Smooth muscle cell (in vitro differentiated cells): ENCODE results near the gene ELAVL2. TPM values are rescaled to one million over a fixed set of nuclear protein-coding genes. Genes with fewer than 3 reads are reported as not detected.

Experiments used
- DNase-seq: peaks from one replicate; lab custom pipeline; 2025; ENCODE audit not compliant: unreplicated experiment; lab: John Stamatoyannopoulos, UW
- H2AFZ ChIP-seq: fragments of 200-600 bp; sonication (generic); 2 replicates; pipeline ENCODE4 v1.6.0; 2016; ENCODE audit warnings: antibody characterized with exemption, low read depth, mild to moderate bottlenecking
- H3F3A ChIP-seq: fragments of 200-600 bp; sonication (generic); 2 replicates; pipeline ENCODE4 v1.6.0; 2017; ENCODE audit warnings: antibody characterized with exemption, low read depth
- H3K27ac ChIP-seq: fragments of 200-600 bp; sonication (generic); 2 replicates; pipeline ENCODE4 v1.5.1; 2016; ENCODE audit warnings: low read depth, mild to moderate bottlenecking
- H3K27me3 ChIP-seq: fragments of 200-600 bp; sonication (generic); 2 replicates; pipeline ENCODE4 v1.6.1; 2016; ENCODE audit warnings: low read depth, mild to moderate bottlenecking
- H3K36me3 ChIP-seq: fragments of 200-600 bp; sonication (generic); 2 replicates; pipeline ENCODE4 v1.5.1; 2016; ENCODE audit warnings: low read depth
- H3K4me1 ChIP-seq: fragments of 200-600 bp; sonication (generic); 2 replicates; pipeline ENCODE4 v1.5.1; 2016; ENCODE audit warnings: low read depth
- H3K4me2 ChIP-seq: fragments of 200-600 bp; sonication (generic); 2 replicates; pipeline ENCODE4 v1.6.0; 2016; ENCODE audit warnings: mild to moderate bottlenecking
- H3K4me3 ChIP-seq: fragments of 200-600 bp; sonication (generic); 2 replicates; pipeline ENCODE4 v1.5.1; 2016; ENCODE audit warnings: mild to moderate bottlenecking
- H3K79me2 ChIP-seq: fragments of 200-600 bp; sonication (generic); 2 replicates; pipeline ENCODE4 v1.6.0; 2016; ENCODE audit warnings: low read depth, mild to moderate bottlenecking
- H3K9ac ChIP-seq: fragments of 200-600 bp; sonication (generic); 2 replicates; pipeline ENCODE4 v1.6.0; 2016; ENCODE audit warnings: low read depth
- H3K9me3 ChIP-seq: fragments of 200-600 bp; sonication (generic); replicated peaks from 2 replicates; pipeline ENCODE4 v1.5.1; 2016; ENCODE audit warnings: low read depth
- H4K20me1 ChIP-seq: fragments of 200-600 bp; sonication (generic); 2 replicates; pipeline ENCODE4 v1.6.0; 2016; ENCODE audit warnings: low read depth
- WGBS: methylation state at CpG from one replicate; pipeline ENCODE4 v1.1.7; 2016; ENCODE audit warnings: low lambda C conversion rate; 5-methylcytosine and 5-hydroxymethylcytosine counted together
- polyA plus RNA-seq: library from polyadenylated mRNA; unstranded; fragments of >200 nt; fragmentation: Nextera tagmentation; extraction: Ambion mirVana; gene quantifications from 2 replicates; pipeline ENCODE4 v1.2.1, GENCODE V29; 2016
- total RNA-seq: library from RNA; depleted of rRNA; stranded (reverse); fragments of >200 nt; gene quantifications from 2 replicates; pipeline ENCODE4 v1.2.3, GENCODE V29; 2014
- TF ChIP-seq, protein P1 (sequence below): fragments of 200-600 bp; sonication (generic); IDR thresholded peaks from 2 replicates; pipeline ENCODE4 v1.5.1; 2017; ENCODE audit warnings: borderline replicate concordance, mild to moderate bottlenecking, antibody characterized with exemption; ENCODE audit not compliant: insufficient read depth, poor library complexity, severe bottlenecking

Gene ELAVL2
- total and polyA plus RNA-seq, 2 experiments from 2014 or later = 5.6 TPM; not detected in 1

DNA sequence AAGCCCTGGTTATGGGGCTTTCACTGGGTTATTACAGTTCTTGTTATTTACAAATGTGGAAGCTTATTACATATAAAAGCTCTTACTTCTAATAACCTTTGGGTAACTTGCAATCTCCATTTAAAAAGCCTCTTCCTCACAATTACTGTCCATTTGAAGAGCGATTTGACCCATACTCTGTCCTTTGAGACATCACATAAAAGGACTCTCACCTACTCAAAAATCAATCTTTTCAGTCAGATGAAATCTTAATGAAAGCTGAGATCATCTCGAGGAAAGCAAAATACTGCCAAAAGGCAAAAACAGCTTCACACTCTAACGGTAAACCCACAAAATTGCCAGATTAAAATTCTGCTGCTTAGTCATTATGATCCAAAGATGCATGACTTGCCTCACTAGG is 29.8 kb downstream of the ELAVL2 start:
- TF ChIP-seq, protein P1, sequence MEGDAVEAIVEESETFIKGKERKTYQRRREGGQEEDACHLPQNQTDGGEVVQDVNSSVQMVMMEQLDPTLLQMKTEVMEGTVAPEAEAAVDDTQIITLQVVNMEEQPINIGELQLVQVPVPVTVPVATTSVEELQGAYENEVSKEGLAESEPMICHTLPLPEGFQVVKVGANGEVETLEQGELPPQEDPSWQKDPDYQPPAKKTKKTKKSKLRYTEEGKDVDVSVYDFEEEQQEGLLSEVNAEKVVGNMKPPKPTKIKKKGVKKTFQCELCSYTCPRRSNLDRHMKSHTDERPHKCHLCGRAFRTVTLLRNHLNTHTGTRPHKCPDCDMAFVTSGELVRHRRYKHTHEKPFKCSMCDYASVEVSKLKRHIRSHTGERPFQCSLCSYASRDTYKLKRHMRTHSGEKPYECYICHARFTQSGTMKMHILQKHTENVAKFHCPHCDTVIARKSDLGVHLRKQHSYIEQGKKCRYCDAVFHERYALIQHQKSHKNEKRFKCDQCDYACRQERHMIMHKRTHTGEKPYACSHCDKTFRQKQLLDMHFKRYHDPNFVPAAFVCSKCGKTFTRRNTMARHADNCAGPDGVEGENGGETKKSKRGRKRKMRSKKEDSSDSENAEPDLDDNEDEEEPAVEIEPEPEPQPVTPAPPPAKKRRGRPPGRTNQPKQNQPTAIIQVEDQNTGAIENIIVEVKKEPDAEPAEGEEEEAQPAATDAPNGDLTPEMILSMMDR = no peak
- Histone ChIP-seq H3K9ac (no peak overlapping the region), H3K4me1 (peaks cover 23% of the 10 kb centered on the region), H3K9me3 (no peaks in the 10 kb centered on the region), H3F3A (no peaks in the 10 kb centered on the region), H3K4me3 (no peak overlapping the region), H3K36me3 (no peaks in the 10 kb centered on the region), H3K27ac (no peak overlapping the region), H4K20me1 (no peaks in the 10 kb centered on the region), H3K79me2 (no peaks in the 10 kb centered on the region), H2AFZ (no peak overlapping the region), H3K4me2 (no peak overlapping the region), H3K27me3 (no peaks in the 10 kb centered on the region)
- DNase-seq = no peak
- WGBS = 78% methylated on average over 3 of the region's 3 CpGs

DNA sequence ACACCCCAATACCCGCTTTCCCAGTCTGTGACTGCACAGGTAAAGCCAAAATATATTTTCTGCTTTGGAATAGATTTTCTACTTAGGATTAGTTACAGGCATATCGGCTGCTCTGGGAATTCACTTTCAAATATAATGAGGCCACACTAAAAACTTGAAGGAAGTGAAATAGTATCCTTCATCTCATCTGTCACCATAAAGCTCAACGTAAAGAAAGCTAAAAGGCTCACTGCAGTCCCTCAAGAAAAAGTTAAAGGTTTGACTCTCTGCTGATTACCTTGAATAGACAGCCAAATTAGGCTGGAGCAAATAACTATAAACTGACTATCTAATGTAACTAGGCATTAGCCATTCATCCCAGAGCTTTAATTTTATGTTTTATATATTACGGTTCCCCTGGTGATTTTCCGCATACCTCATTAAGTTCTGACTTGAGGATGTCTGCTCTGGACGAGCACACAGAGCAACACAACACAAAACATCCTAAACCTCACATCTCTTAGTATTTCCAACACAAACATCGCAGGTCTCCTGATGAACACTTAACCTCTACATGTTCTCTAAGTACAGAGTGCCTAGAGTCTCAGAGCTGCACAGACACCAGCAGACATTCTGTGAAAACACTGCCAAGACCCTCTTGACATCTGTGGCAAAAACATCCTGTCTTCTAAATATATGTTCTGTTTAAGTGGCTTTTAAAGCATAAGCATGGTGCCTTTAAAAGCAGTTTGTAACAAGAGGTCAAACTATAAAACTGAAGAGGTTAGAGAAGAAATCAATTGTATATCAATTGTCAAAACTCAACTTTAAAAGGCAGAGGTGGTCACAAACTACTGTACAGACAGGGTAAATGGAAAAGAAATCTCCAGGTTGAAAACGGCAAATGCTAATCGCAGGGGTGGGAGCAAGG is 35.4 kb downstream of the ELAVL2 start:
- TF ChIP-seq, protein P1 = no peak
- DNase-seq = no peak
- 76% methylated on average over 9 of the region's 9 CpGs for WGBS

DNA sequence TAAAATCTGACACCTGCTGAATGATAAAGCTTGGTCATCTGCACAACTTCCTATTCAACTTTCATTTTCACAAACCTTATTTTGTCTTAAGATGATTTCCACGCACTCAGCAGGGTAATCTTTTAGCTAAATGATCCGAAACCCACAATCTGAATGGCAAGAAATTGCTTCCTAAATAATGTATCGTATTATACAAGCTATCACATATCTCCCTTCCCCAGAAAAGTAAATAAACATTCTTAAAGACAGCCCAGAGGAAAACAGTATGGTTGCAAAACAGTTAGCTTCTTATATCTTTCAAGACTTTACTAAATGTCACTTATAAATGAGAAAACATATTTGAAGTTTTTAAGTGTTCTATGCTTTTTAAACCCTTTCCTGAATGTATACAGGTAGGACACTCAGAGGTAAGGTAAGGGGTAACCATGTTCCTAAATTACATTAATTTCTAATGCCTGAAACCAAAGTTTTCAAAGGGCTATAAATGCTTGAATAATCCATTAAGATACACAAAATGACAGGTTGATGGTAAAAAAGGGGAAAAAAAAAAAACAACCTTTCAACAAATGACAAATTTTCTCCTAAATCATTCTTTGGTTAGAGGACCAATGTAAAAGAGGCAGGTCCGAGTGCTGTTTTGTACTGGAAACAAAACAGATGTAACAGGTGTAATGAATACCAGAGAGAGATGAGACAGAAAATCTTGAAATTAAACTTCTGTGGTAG is 36.3 kb downstream of the ELAVL2 start:
- H3K36me3 ChIP-seq = no peaks in the 10 kb centered on the region
- no peaks in the 10 kb centered on the region for H3F3A ChIP-seq
- H3K4me3 ChIP-seq = no peak overlapping the region
- no peaks in the 10 kb centered on the region for H4K20me1 ChIP-seq
- H3K79me2 ChIP-seq = no peaks in the 10 kb centered on the region
- H3K9ac ChIP-seq = no peak overlapping the region
- no peak overlapping the region for H3K27ac ChIP-seq
- H3K9me3 ChIP-seq = no peaks in the 10 kb centered on the region
- WGBS = 90% methylated on average over 4 of the region's 4 CpGs
- H3K27me3 ChIP-seq = no peaks in the 10 kb centered on the region
- H3K4me1 ChIP-seq = no peaks in the 10 kb centered on the region
- TF ChIP-seq, protein P1 = no peak
- H3K4me2 ChIP-seq = no peak overlapping the region
- no peak for DNase-seq
- no peak overlapping the region for H2AFZ ChIP-seq

More for the DNA sequence above, 35.4 kb downstream of the ELAVL2 start:
- no peaks in the 10 kb centered on the region for H3K4me1 ChIP-seq
- H3K9me3 ChIP-seq = no peaks in the 10 kb centered on the region
- no peaks in the 10 kb centered on the region for H3K79me2 ChIP-seq
- H3F3A ChIP-seq = no peaks in the 10 kb centered on the region
- no peak overlapping the region for H3K9ac ChIP-seq
- no peak overlapping the region for H3K4me3 ChIP-seq
- no peaks in the 10 kb centered on the region for H4K20me1 ChIP-seq
- no peak overlapping the region for H3K4me2 ChIP-seq
- no peaks in the 10 kb centered on the region for H3K27me3 ChIP-seq
- no peaks in the 10 kb centered on the region for H3K36me3 ChIP-seq
- H2AFZ ChIP-seq = no peak overlapping the region
- H3K27ac ChIP-seq = no peak overlapping the region
